HUES48 (cell line): ENCODE measurements around the gene BCAM.
"Not testable (repeated sequence)": the region's sequence is repeated elsewhere in the genome, so short reads cannot be mapped to it uniquely, and the experiment has no call there.

Experiments used
- H3K27ac ChIP-seq: one replicate; pipeline ENCODE4 v1.7.0; 2013; ENCODE audit warnings: low read depth, low read length, inconsistent platforms
- H3K27me3 ChIP-seq: 2 replicates; pipeline ENCODE4 v1.6.1; 2013; ENCODE audit warnings: mild to moderate bottlenecking, low read length; ENCODE audit not compliant: control insufficient read depth, insufficient read depth
- H3K36me3 ChIP-seq: 2 replicates; pipeline ENCODE4 v1.6.1; 2013; ENCODE audit warnings: low read length; ENCODE audit not compliant: control insufficient read depth, insufficient read depth
- H3K4me1 ChIP-seq: 2 replicates; pipeline ENCODE4 v1.6.1; 2013; ENCODE audit warnings: mild to moderate bottlenecking, low read length; ENCODE audit not compliant: control insufficient read depth, insufficient read depth
- H3K4me3 ChIP-seq: 2 replicates; pipeline ENCODE4 v1.5.1; 2013; ENCODE audit warnings: mild to moderate bottlenecking, low read depth, low read length
- H3K9ac ChIP-seq: 2 replicates; pipeline ENCODE4 v1.6.1; 2013; ENCODE audit warnings: mild to moderate bottlenecking, low read depth, low read length, moderate library complexity
- H3K9me3 ChIP-seq: 2 replicates; pipeline ENCODE4 v1.6.1; 2013; ENCODE audit warnings: low read length; ENCODE audit not compliant: control insufficient read depth, insufficient read depth

Gene BCAM

GRCh38 chr19:44776402-44777096 is 32.4 kb upstream of the BCAM start:
- peaks cover 4% of the 10 kb centered on the region; the same call in 1 of the 2 replicates for H3K36me3 ChIP-seq
- no peaks in the 10 kb centered on the region for H3K9me3 ChIP-seq
- no peak overlapping the region for H3K9ac ChIP-seq
- H3K4me1 ChIP-seq = no peaks in the 10 kb centered on the region
- H3K27me3 ChIP-seq = no peaks in the 10 kb centered on the region
- H3K27ac ChIP-seq = no peak overlapping the region
- H3K4me3 ChIP-seq = no peak overlapping the region

- peak within 1 kb of the TSS; percentile 84 for H3K4me3 ChIP-seq
Observed at GRCh38 chr19:44777715-44778347, 31.1 kb upstream of the BCAM start, which contains the start of gene CBLC. Gene CBLC, plus strand, starts transcription at chr19:44777890. Its CDS starts 42 bp downstream, at chr19:44777932.

GRCh38 chr19:44779150-44779549 is 29.8 kb upstream of the BCAM start:
- H3K27me3 ChIP-seq = no peaks in the 10 kb centered on the region
- H3K27ac ChIP-seq = no peak overlapping the region
- H3K9ac ChIP-seq = no peak overlapping the region
- H3K4me3 ChIP-seq = no peak overlapping the region
- H3K9me3 ChIP-seq = no peaks in the 10 kb centered on the region
- no peaks in the 10 kb centered on the region; the same call in 1 of the 2 replicates for H3K4me1 ChIP-seq
- peaks cover 4% of the 10 kb centered on the region; the same call in 1 of the 2 replicates for H3K36me3 ChIP-seq

More at GRCh38 chr19:44777715-44778347, 31.1 kb upstream of the BCAM start, which contains the start of gene CBLC:
- Histone ChIP-seq H3K9ac (peak within 1 kb of the TSS; percentile 69; the same call in 1 of the 2 replicates), H3K4me1 (no peaks in the 10 kb centered on the region), H3K9me3 (no peaks in the 10 kb centered on the region), H3K27me3 (no peaks in the 10 kb centered on the region), H3K36me3 (peaks cover 4% of the 10 kb centered on the region; the same call in 1 of the 2 replicates), H3K27ac (no peak within 1 kb of the TSS)

GRCh38 chr19:44781694-44782093 is 27.2 kb upstream of the BCAM start:
- not testable (repeated sequence) for H3K27ac ChIP-seq, H3K4me3 ChIP-seq, H3K9me3 ChIP-seq, H3K4me1 ChIP-seq, H3K27me3 ChIP-seq, H3K9ac ChIP-seq
- H3K36me3 ChIP-seq = peaks cover 17% of the 10 kb centered on the region

GRCh38 chr19:44782729-44783128 is 26.2 kb upstream of the BCAM start:
- no peak overlapping the region for H3K27ac ChIP-seq
- H3K9me3 ChIP-seq = no peaks in the 10 kb centered on the region
- peaks cover 23% of the 10 kb centered on the region for H3K36me3 ChIP-seq
- no peak overlapping the region for H3K9ac ChIP-seq
- H3K4me1 ChIP-seq = no peaks in the 10 kb centered on the region; the same call in 1 of the 2 replicates
- H3K4me3 ChIP-seq = no peak overlapping the region
- no peaks in the 10 kb centered on the region for H3K27me3 ChIP-seq

- H3K9me3 ChIP-seq = no peaks in the 10 kb centered on the region
- H3K27me3 ChIP-seq = no peaks in the 10 kb centered on the region
- H3K4me1 ChIP-seq = no peaks in the 10 kb centered on the region; the same call in 1 of the 2 replicates
- peaks cover 26% of the 10 kb centered on the region for H3K36me3 ChIP-seq
- H3K27ac ChIP-seq = no peak overlapping the region
- no peak overlapping the region for H3K4me3 ChIP-seq
- no peak overlapping the region for H3K9ac ChIP-seq
Observed at GRCh38 chr19:44783545-44783944, 25.4 kb upstream of the BCAM start.

- H3K27me3 ChIP-seq = no peaks in the 10 kb centered on the region
- no peaks in the 10 kb centered on the region for H3K9me3 ChIP-seq
- H3K4me1 ChIP-seq = no peaks in the 10 kb centered on the region; the same call in 1 of the 2 replicates
- H3K4me3 ChIP-seq = no peak overlapping the region
- peaks cover 40% of the 10 kb centered on the region for H3K36me3 ChIP-seq
- H3K9ac ChIP-seq = no peak overlapping the region
- H3K27ac ChIP-seq = no peak overlapping the region
Observed at GRCh38 chr19:44785271-44785670, 23.6 kb upstream of the BCAM start.

GRCh38 chr19:44785993-44786392 is 22.9 kb upstream of the BCAM start:
- H3K9me3 ChIP-seq = no peaks in the 10 kb centered on the region
- no peak overlapping the region for H3K4me3 ChIP-seq
- no peaks in the 10 kb centered on the region; the same call in 1 of the 2 replicates for H3K4me1 ChIP-seq
- H3K36me3 ChIP-seq = peaks cover 42% of the 10 kb centered on the region
- H3K27ac ChIP-seq = no peak overlapping the region
- no peak overlapping the region for H3K9ac ChIP-seq
- H3K27me3 ChIP-seq = no peaks in the 10 kb centered on the region

- no peak overlapping the region for H3K27ac ChIP-seq
- H3K9ac ChIP-seq = no peak overlapping the region
- H3K36me3 ChIP-seq = peaks cover 62% of the 10 kb centered on the region
- no peaks in the 10 kb centered on the region; the same call in 1 of the 2 replicates for H3K4me1 ChIP-seq
- H3K4me3 ChIP-seq = no peak overlapping the region
- H3K27me3 ChIP-seq = no peaks in the 10 kb centered on the region
- no peaks in the 10 kb centered on the region for H3K9me3 ChIP-seq
Observed at GRCh38 chr19:44788971-44789370, 19.9 kb upstream of the BCAM start.

- Histone ChIP-seq H3K27me3 (no peaks in the 10 kb centered on the region), H3K9ac (no peak overlapping the region), H3K36me3 (peaks cover 69% of the 10 kb centered on the region), H3K4me3 (no peak overlapping the region), H3K9me3 (no peaks in the 10 kb centered on the region), H3K27ac (no peak overlapping the region), H3K4me1 (no peaks in the 10 kb centered on the region)
Observed at GRCh38 chr19:44789943-44790483, 18.9 kb upstream of the BCAM start.

- H3K27ac ChIP-seq = no peak overlapping the region
- no peaks in the 10 kb centered on the region for H3K27me3 ChIP-seq
- no peaks in the 10 kb centered on the region for H3K9me3 ChIP-seq
- no peak overlapping the region for H3K4me3 ChIP-seq
- H3K4me1 ChIP-seq = peaks cover 4% of the 10 kb centered on the region; the same call in 1 of the 2 replicates
- H3K36me3 ChIP-seq = peaks cover 63% of the 10 kb centered on the region
- no peak overlapping the region for H3K9ac ChIP-seq
Observed at GRCh38 chr19:44792281-44792680, 16.6 kb upstream of the BCAM start.
